ENCODE results near the gene LRRC4C.
"Not testable (repeated sequence)": the region's sequence is repeated elsewhere in the genome, so short reads cannot be mapped to it uniquely, and the experiment has no call there.

The LRRC4C gene

GRCh38 chr11:40573254-40573891, 886.1 kb downstream of the LRRC4C start:
- FAIRE-seq, result no peak

GRCh38 chr11:40569947-40570531, 889.4 kb downstream of the LRRC4C start:
- no peak for DNase-seq (ENCODE audit: insufficient read length, low spot score)
- no peak for FAIRE-seq

More at GRCh38 chr11:40573254-40573891, 886.1 kb downstream of the LRRC4C start:
- DNase-seq (ENCODE audit: insufficient read length, low spot score), result no peak

GRCh38 chr11:40567392-40567791, 892.1 kb downstream of the LRRC4C start:
- DNase-seq (ENCODE audit: insufficient read length, low spot score), result no peak
- FAIRE-seq, result no peak

GRCh38 chr11:40544162-40544561, 915.3 kb downstream of the LRRC4C start:
- FAIRE-seq (no peak), DNase-seq (ENCODE audit: insufficient read length, low spot score) (no peak)

- FAIRE-seq, result no peak
- no peak for DNase-seq (ENCODE audit: insufficient read length, low spot score)
These were observed 916.6 kb downstream of the LRRC4C start for GRCh38 chr11:40542821-40543220.

GRCh38 chr11:40537734-40538133, 921.7 kb downstream of the LRRC4C start:
- DNase-seq (ENCODE audit: insufficient read length, low spot score), result no peak
- FAIRE-seq, result no peak

GRCh38 chr11:40522080-40522479, 937.4 kb downstream of the LRRC4C start:
- DNase-seq (ENCODE audit: insufficient read length, low spot score); FAIRE-seq: not testable (repeated sequence)

- no peak for FAIRE-seq
These were observed 942.3 kb downstream of the LRRC4C start for GRCh38 chr11:40517122-40517521.

GRCh38 chr11:40514124-40514523, 945.3 kb downstream of the LRRC4C start:
- DNase-seq (ENCODE audit: insufficient read length, low spot score) (no peak), FAIRE-seq (no peak)

More at GRCh38 chr11:40517122-40517521, 942.3 kb downstream of the LRRC4C start:
- no peak for DNase-seq (ENCODE audit: insufficient read length, low spot score)

GRCh38 chr11:40513281-40513680, 946.2 kb downstream of the LRRC4C start:
- FAIRE-seq (no peak), DNase-seq (ENCODE audit: insufficient read length, low spot score) (no peak)

GRCh38 chr11:40508303-40508702, 951.1 kb downstream of the LRRC4C start:
- FAIRE-seq (no peak), DNase-seq (ENCODE audit: insufficient read length, low spot score) (no peak)

GRCh38 chr11:40506226-40506625, 953.2 kb downstream of the LRRC4C start:
- no peak for FAIRE-seq
- DNase-seq (ENCODE audit: insufficient read length, low spot score), result no peak

- FAIRE-seq (no peak), DNase-seq (ENCODE audit: insufficient read length, low spot score) (no peak)
These were observed 968.1 kb downstream of the LRRC4C start for GRCh38 chr11:40491341-40491740.

GRCh38 chr11:40467771-40468170, 991.7 kb downstream of the LRRC4C start:
- FAIRE-seq, result no peak
- DNase-seq (ENCODE audit: insufficient read length, low spot score), result no peak

- DNase-seq (ENCODE audit: insufficient read length, low spot score), result no peak
- FAIRE-seq, result no peak
These were observed 1014.1 kb downstream of the LRRC4C start for GRCh38 chr11:40445391-40445790.

- DNase-seq (ENCODE audit: insufficient read length, low spot score) (no peak), FAIRE-seq (no peak)
These were observed 1015.3 kb downstream of the LRRC4C start for GRCh38 chr11:40444151-40444550.

GRCh38 chr11:40435344-40435743, 1024.1 kb downstream of the LRRC4C start:
- FAIRE-seq (no peak), DNase-seq (ENCODE audit: insufficient read length, low spot score) (no peak)

- no peak for DNase-seq (ENCODE audit: insufficient read length, low spot score)
- no peak for FAIRE-seq
These were observed 1024.5 kb downstream of the LRRC4C start for GRCh38 chr11:40434926-40435325.

GRCh38 chr11:40432358-40432757, 1027.1 kb downstream of the LRRC4C start:
- DNase-seq (ENCODE audit: insufficient read length, low spot score) (no peak), FAIRE-seq (no peak)

- FAIRE-seq, result no peak
- no peak for DNase-seq (ENCODE audit: insufficient read length, low spot score)
These were observed 1034.3 kb downstream of the LRRC4C start for GRCh38 chr11:40425168-40425567.

GRCh38 chr11:40421208-40421981, 1038.1 kb downstream of the LRRC4C start:
- DNase-seq (ENCODE audit: insufficient read length, low spot score) (no peak), FAIRE-seq (no peak)

- no peak for FAIRE-seq
These were observed 1041.8 kb downstream of the LRRC4C start for GRCh38 chr11:40417627-40418026.

More at GRCh38 chr11:40417627-40418026, 1041.8 kb downstream of the LRRC4C start:
- DNase-seq (ENCODE audit: insufficient read length, low spot score), result no peak

All from GM19239 (cell line).